Activated T-cell treated with anti-CD3 and anti-CD28 coated beads, Interleukin-2, amount 50 U/mL, for 4 hours (primary cell): ENCODE measurements around the gene PLEKHG2. TPM values are rescaled to one million over a fixed set of nuclear protein-coding genes. Genes with fewer than 3 reads are reported as not detected.

Experiments
- ATAC-seq, 2 donors: fragments of 200-7000 bp; cut with Tn5 transposase; one replicate each; pipeline ENCODE4 v1.10.0; 2021
- DNase-seq: peaks from one replicate; pipeline ENCODE4 v3.0.0-alpha.2; 2020
- H3K27me3 Mint-ChIP-seq: one replicate; pipeline ENCODE4 v1.8.0; 2021; ENCODE audit warnings: low read depth, mixed read lengths
- H3K36me3 Mint-ChIP-seq: one replicate; pipeline ENCODE4 v1.8.0; 2022; ENCODE audit warnings: mixed read lengths; ENCODE audit not compliant: insufficient read depth
- H3K4me1 Mint-ChIP-seq: one replicate; pipeline ENCODE4 v1.8.0; 2021; ENCODE audit warnings: low read depth, mixed read lengths
- H3K4me3 Mint-ChIP-seq: one replicate; pipeline ENCODE4 v1.8.0; 2021; ENCODE audit warnings: mild to moderate bottlenecking, moderate library complexity, mixed read lengths
- H3K9me3 Mint-ChIP-seq: one replicate; pipeline ENCODE4 v1.8.0; 2021; ENCODE audit warnings: mixed read lengths
- total RNA-seq, 3 donors: library from RNA; stranded (reverse); gene quantifications; one replicate each; pipeline ENCODE4 v1.2.1, GENCODE V29; 2021

Gene PLEKHG2
- total RNA-seq, 3 donors from 2014 or later = 22.0 to 23.7 (median 22.0) TPM

DNA sequence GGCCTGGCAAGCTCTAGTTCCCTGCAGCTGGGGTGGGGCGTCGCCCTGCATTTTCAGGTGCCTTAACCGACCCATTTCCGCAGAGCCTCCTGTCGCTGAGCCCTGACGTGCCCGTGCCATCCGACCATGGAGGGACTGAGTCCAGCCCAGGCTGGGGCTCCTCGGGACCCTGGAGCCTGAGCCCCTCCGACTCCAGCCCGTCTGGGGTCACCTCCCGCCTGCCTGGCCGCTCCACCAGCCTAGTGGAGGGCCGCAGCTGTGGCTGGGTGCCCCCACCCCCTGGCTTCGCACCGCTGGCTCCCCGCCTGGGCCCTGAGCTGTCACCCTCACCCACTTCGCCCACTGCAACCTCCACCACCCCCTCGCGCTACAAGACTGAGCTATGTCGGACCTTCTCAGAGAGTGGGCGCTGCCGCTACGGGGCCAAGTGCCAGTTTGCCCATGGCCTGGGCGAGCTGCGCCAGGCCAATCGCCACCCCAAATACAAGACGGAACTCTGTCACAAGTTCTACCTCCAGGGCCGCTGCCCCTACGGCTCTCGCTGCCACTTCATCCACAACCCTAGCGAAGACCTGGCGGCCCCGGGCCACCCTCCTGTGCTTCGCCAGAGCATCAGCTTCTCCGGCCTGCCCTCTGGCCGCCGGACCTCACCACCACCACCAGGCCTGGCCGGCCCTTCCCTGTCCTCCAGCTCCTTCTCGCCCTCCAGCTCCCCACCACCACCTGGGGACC is 4.6 kb upstream of the PLEKHG2 start:
- H3K4me1 Mint-ChIP-seq = peaks cover 53% of the 10 kb centered on the region
- peak overlapping the region; percentile 83 for H3K4me3 Mint-ChIP-seq
- H3K36me3 Mint-ChIP-seq = peaks cover 11% of the 10 kb centered on the region
- H3K9me3 Mint-ChIP-seq = no peaks in the 10 kb centered on the region
- H3K27me3 Mint-ChIP-seq = no peaks in the 10 kb centered on the region
- ATAC-seq = no peak
- DNase-seq = peak; percentile 42

- Mint-ChIP-seq H3K4me1 (peaks cover 52% of the 10 kb centered on the region), H3K9me3 (no peaks in the 10 kb centered on the region), H3K27me3 (no peaks in the 10 kb centered on the region), H3K36me3 (peaks cover 11% of the 10 kb centered on the region), H3K4me3 (peak overlapping the region; percentile 83)
- DNase-seq (no peak), ATAC-seq (no peak)
Observed at GRCh38 chr19:39408392-39409207, 3.9 kb upstream of the PLEKHG2 start.

GRCh38 chr19:39409208-39410016 is 3.1 kb upstream of the PLEKHG2 start:
- Mint-ChIP-seq H3K4me1 (peaks cover 56% of the 10 kb centered on the region), H3K9me3 (no peaks in the 10 kb centered on the region), H3K27me3 (no peaks in the 10 kb centered on the region), H3K4me3 (peak overlapping the region; percentile 86), H3K36me3 (peaks cover 11% of the 10 kb centered on the region)
- ATAC-seq (peak in 1 of 2 donors; percentile 4), DNase-seq (peak; percentile 82)

- Mint-ChIP-seq H3K27me3 (no peaks in the 10 kb centered on the region), H3K4me3 (peak overlapping the region; percentile 86), H3K9me3 (no peaks in the 10 kb centered on the region), H3K4me1 (peaks cover 52% of the 10 kb centered on the region), H3K36me3 (peaks cover 13% of the 10 kb centered on the region)
- DNase-seq = peak; percentile 49
- ATAC-seq = peak; percentile 17 to 20
Observed at GRCh38 chr19:39410017-39410830, 2.2 kb upstream of the PLEKHG2 start.

- no peak for DNase-seq
Observed at GRCh38 chr19:39410831-39411080, 1.7 kb upstream of the PLEKHG2 start.

GRCh38 chr19:39411081-39411831 is 1.2 kb upstream of the PLEKHG2 start:
- H3K4me3 Mint-ChIP-seq = peak overlapping the region; percentile 86
- peaks cover 43% of the 10 kb centered on the region for H3K4me1 Mint-ChIP-seq
- no peaks in the 10 kb centered on the region for H3K9me3 Mint-ChIP-seq
- H3K36me3 Mint-ChIP-seq = peaks cover 13% of the 10 kb centered on the region
- ATAC-seq (no peak), DNase-seq (no peak)
- H3K27me3 Mint-ChIP-seq = no peaks in the 10 kb centered on the region

More at GRCh38 chr19:39410831-39411080, 1.7 kb upstream of the PLEKHG2 start:
- Mint-ChIP-seq H3K9me3 (no peaks in the 10 kb centered on the region), H3K4me1 (peaks cover 47% of the 10 kb centered on the region), H3K27me3 (no peaks in the 10 kb centered on the region), H3K4me3 (peak overlapping the region; percentile 86), H3K36me3 (peaks cover 13% of the 10 kb centered on the region)
- ATAC-seq = no peak

GRCh38 chr19:39411832-39412099 is 703 bp upstream of the PLEKHG2 start:
- Mint-ChIP-seq H3K36me3 (peaks cover 13% of the 10 kb centered on the region), H3K27me3 (no peaks in the 10 kb centered on the region), H3K9me3 (no peaks in the 10 kb centered on the region), H3K4me3 (peak overlapping the region; percentile 86), H3K4me1 (peaks cover 41% of the 10 kb centered on the region)
- ATAC-seq (peak; percentile 52 to 54), DNase-seq (peak; percentile 91)

GRCh38 chr19:39412867-39413271 is 400 bp downstream of the PLEKHG2 start:
- peak overlapping the region; percentile 86 for H3K4me3 Mint-ChIP-seq
- H3K27me3 Mint-ChIP-seq = no peaks in the 10 kb centered on the region
- peaks cover 12% of the 10 kb centered on the region for H3K36me3 Mint-ChIP-seq
- DNase-seq = no peak
- H3K4me1 Mint-ChIP-seq = peaks cover 40% of the 10 kb centered on the region
- H3K9me3 Mint-ChIP-seq = no peaks in the 10 kb centered on the region
- no peak for ATAC-seq

DNA sequence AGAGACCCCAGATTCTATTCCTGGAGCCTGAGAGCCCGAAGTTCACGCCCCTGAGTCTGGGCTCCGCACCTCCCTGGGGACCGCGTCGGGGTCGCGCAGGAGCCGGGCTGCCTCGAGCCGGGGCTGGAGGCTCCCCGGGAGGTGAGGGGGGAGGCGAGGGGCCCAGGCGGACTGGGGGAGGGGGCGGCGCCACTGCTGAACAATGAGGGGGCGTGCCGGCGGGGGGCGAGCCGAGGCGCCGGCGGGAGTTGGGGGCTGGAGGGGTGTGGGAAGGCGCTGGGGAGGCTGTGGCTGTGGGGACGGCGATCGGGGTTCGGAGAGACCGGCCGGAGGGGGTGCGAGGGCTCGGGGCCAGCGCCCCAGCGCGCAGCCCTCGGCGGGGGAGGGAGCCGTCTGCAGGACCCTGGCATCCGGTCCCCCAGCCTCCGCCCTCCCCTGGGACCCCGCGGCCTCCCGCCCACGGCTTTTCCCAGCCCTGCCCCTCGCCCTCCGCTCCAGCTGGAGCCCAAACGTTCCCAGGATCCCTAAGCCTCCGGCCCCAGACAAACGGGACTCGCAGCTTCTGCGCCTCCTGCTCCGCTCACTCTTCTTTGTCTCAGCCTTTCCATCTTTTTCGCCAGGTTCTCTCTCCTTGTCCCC is 922 bp downstream of the PLEKHG2 start:
- Mint-ChIP-seq H3K4me1 (peaks cover 36% of the 10 kb centered on the region), H3K36me3 (peaks cover 8% of the 10 kb centered on the region), H3K27me3 (no peaks in the 10 kb centered on the region), H3K9me3 (no peaks in the 10 kb centered on the region), H3K4me3 (peak overlapping the region; percentile 86)
- DNase-seq = no peak
- no peak for ATAC-seq

DNA sequence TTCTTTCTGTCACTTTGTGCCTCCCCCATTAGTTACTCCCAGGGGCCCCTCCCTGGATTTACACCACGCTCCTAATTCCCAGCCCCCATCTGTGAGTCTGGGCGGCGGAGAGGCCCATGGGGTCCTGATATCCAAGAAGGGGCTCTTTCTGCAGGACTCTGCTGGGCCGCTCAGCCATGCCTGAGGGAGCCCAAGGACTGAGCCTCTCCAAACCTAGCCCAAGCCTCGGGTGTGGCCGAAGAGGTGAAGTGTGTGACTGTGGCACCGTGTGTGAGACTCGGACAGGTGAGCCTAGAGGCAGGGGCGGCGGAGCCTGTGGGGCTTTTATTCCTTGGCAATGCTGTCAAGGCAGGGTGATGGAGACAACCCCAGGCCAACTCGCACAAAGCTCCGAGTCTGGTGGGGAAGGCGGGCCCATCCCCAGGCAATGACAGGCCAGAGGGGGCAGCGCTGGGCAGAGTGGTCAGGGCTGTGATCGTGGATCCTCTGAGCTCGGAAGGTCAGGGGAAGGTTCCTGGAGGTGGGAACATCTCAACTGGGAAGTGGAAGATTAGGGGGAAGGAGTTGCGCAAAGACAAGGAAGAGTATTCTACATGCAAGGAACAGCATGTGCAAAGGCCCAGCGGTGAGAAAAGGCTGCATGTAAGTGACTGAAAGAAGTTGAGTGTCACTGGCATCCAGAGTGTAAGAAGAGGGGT is 1.6 kb downstream of the PLEKHG2 start:
- Mint-ChIP-seq H3K9me3 (no peaks in the 10 kb centered on the region), H3K4me3 (peak overlapping the region; percentile 86), H3K27me3 (no peaks in the 10 kb centered on the region), H3K4me1 (peaks cover 31% of the 10 kb centered on the region), H3K36me3 (peaks cover 5% of the 10 kb centered on the region)
- ATAC-seq (no peak), DNase-seq (no peak)

- Mint-ChIP-seq H3K36me3 (peaks cover 6% of the 10 kb centered on the region), H3K27me3 (no peaks in the 10 kb centered on the region), H3K4me1 (peaks cover 26% of the 10 kb centered on the region), H3K9me3 (no peaks in the 10 kb centered on the region), H3K4me3 (no peak overlapping the region)
- no peak for ATAC-seq
- DNase-seq = no peak
Observed at GRCh38 chr19:39415111-39416046, 2.9 kb downstream of the PLEKHG2 start.
